HepG2 (cell line): ENCODE measurements around the gene TGM2. TPM values are rescaled to one million over a fixed set of nuclear protein-coding genes. Genes with fewer than 3 reads are reported as not detected.

Experiments used
- CBFB ChIP-seq: sonication (generic); formaldehyde crosslinking; IDR thresholded peaks from 2 replicates; pipeline ENCODE4 v1.4.0; 2020; ENCODE audit warnings: missing genetic modification reagents
- CREM ChIP-seq, 2 experiments: sonication (generic) in 1 of 2; formaldehyde crosslinking in 1 of 2; IDR thresholded peaks; 2 replicates each; pipeline versions ENCODE4 v1.4.0 to v1.6.1; 2016 to 2020; ENCODE audit warnings: antibody characterized with exemption in 1 of 2, mild to moderate bottlenecking in 1 of 2, missing genetic modification reagents in 1 of 2
- ETV6 ChIP-seq: sonication (generic); formaldehyde crosslinking; conservative IDR thresholded peaks from 2 replicates; pipeline ENCODE4 v1.4.0; 2020; ENCODE audit warnings: missing genetic modification reagents
- FOXA1 ChIP-seq, 2 experiments: fragments of 450-650 bp in 1 of 2; sonication (generic) in 1 of 2; formaldehyde crosslinking in 1 of 2; IDR thresholded peaks; 2 replicates each; pipeline versions ENCODE4 v1.4.0 to v1.6.1; 2016 to 2020; ENCODE audit warnings: missing genetic modification reagents in 1 of 2
- SOX6 ChIP-seq, 2 experiments: fragments of 450-650 bp in 1 of 2; sonication (generic) in 1 of 2; formaldehyde crosslinking in 1 of 2; IDR thresholded peaks; 2 replicates each; pipeline versions ENCODE4 v1.4.0 to v1.6.1; 2017 to 2020; ENCODE audit warnings: antibody characterized with exemption in 1 of 2, mild to moderate bottlenecking in 1 of 2, missing genetic modification reagents in 1 of 2
- TSC22D2 ChIP-seq: sonication (generic); formaldehyde crosslinking; IDR thresholded peaks from 2 replicates; pipeline ENCODE4 v1.5.1; 2020; ENCODE audit warnings: missing genetic modification reagents, mild to moderate bottlenecking, borderline replicate concordance
- ZGPAT ChIP-seq: IDR thresholded peaks from 2 replicates; pipeline ENCODE4 v1.6.1; 2016; ENCODE audit warnings: mild to moderate bottlenecking
- ZHX2 ChIP-seq, 2 experiments: sonication (generic) in 1 of 2; formaldehyde crosslinking in 1 of 2; IDR thresholded peaks; 2 replicates each; pipeline versions ENCODE4 v1.6.1 to v1.9.0; 2014 to 2022; ENCODE audit warnings: antibody characterized with exemption in 1 of 2, borderline replicate concordance in 1 of 2, inconsistent platforms in 1 of 2, low read depth in 1 of 2, missing genetic modification reagents in 1 of 2
- ZNF124 ChIP-seq: sonication (generic); formaldehyde crosslinking; IDR thresholded peaks from 2 replicates; pipeline ENCODE4 v1.4.0; 2020; ENCODE audit warnings: missing genetic modification reagents
- ZNF136 ChIP-seq: sonication (generic); formaldehyde crosslinking; IDR thresholded peaks from 2 replicates; pipeline ENCODE4 v1.8.1; 2022; ENCODE audit warnings: low read depth, mild to moderate bottlenecking, moderate library complexity, missing genetic modification reagents
- ZNF569 ChIP-seq: sonication (generic); formaldehyde crosslinking; IDR thresholded peaks from 2 replicates; pipeline ENCODE4 v1.5.0; 2020; ENCODE audit warnings: mild to moderate bottlenecking, missing genetic modification reagents, moderate library complexity, borderline replicate concordance
- ZNF570 ChIP-seq: sonication (generic); formaldehyde crosslinking; IDR thresholded peaks from 2 replicates; pipeline ENCODE4 v1.4.0; 2020; ENCODE audit warnings: mild to moderate bottlenecking, missing genetic modification reagents, borderline replicate concordance
- ZNF652 ChIP-seq: IDR thresholded peaks from 2 replicates; pipeline ENCODE4 v1.6.1; 2016; ENCODE audit warnings: low read depth, borderline replicate concordance
- ZNF761 ChIP-seq: sonication (generic); formaldehyde crosslinking; conservative IDR thresholded peaks from 2 replicates; pipeline ENCODE4 v1.4.0; 2020; ENCODE audit warnings: mild to moderate bottlenecking, missing genetic modification reagents
- polyA plus RNA-seq, 8 experiments: library from polyadenylated mRNA; depleted of rRNA in 3 of 8; stranded (reverse) in 7 of 8; unstranded in 1 of 8; fragments of >200 nt; fragmentation: Illumina TruSeq in 4 of 8; extraction: Trizol in 4 of 8; gene quantifications; 2 replicates each; pipeline versions ENCODE4 v1.2.1 to v1.2.3, GENCODE V29; 2011 to 2016; ENCODE audit warnings: low read depth in 4 of 8, missing spikeins in 1 of 8, mixed read lengths in 1 of 8; ENCODE audit not compliant: insufficient read depth in 1 of 8
- total RNA-seq, 5 experiments: library from RNA; depleted of rRNA; stranded (reverse); fragments of >200 nt; fragmentation: Illumina TruSeq; extraction: Trizol; gene quantifications; 2 replicates each; pipeline ENCODE4 v1.2.3, GENCODE V29; 2016; ENCODE audit warnings: low read depth in 1 of 5

The TGM2 gene
- total and polyA plus RNA-seq, 2 of the 13 experiments (the other 11 are each of a cell fraction or from before 2014, with no cell fraction given) = 4.2 to 46.4 TPM

GRCh38 chr20:38125157-38126056, 39.7 kb downstream of the TGM2 start (continued):
- no peak for TF ChIP-seq FOXA1 (IDR thresholded peaks at IDR 0.05)
- peak; percentile 98 for TF ChIP-seq FOXA1 (CRISPR knock-in tag; IDR thresholded peaks at IDR 0.05)
- TF ChIP-seq ZHX2 (IDR thresholded peaks at IDR 0.05; ENCODE audit: low read depth) = no peak; the same call in none of the 2 replicates
- no peak for TF ChIP-seq ZHX2 (CRISPR knock-in tag; IDR thresholded peaks at IDR 0.05; ENCODE audit: borderline replicate concordance)
- no peak for TF ChIP-seq SOX6 (IDR thresholded peaks at IDR 0.05)
- peak; percentile 85 for TF ChIP-seq SOX6 (CRISPR knock-in tag; IDR thresholded peaks at IDR 0.05)
- peak; percentile 28; the same call in 1 of the 2 replicates for TF ChIP-seq CBFB (CRISPR knock-in tag)
- TF ChIP-seq ZNF570 = no peak
- 0 out of 2 replicates have a peak, but pooled peaks have one; percentile 69 for TF ChIP-seq ZNF124 (CRISPR knock-in tag)
- TF ChIP-seq TSC22D2 (CRISPR knock-in tag) = 0 out of 2 replicates have a peak, but pooled peaks have one; percentile 10
- peak; percentile 35; the same call in 1 of the 2 replicates for TF ChIP-seq CREM (IDR thresholded peaks at IDR 0.05)
- no peak for TF ChIP-seq CREM (CRISPR knock-in tag; IDR thresholded peaks at IDR 0.05)
- peak; percentile 74; the same call in 1 of the 2 replicates for TF ChIP-seq ZNF761 (CRISPR knock-in tag)
- TF ChIP-seq ZNF569 = no peak
- TF ChIP-seq ZNF136 (CRISPR knock-in tag) = 0 out of 2 replicates have a peak, but pooled peaks have one; percentile 41
- peak; percentile 57; the same call in 1 of the 2 replicates for TF ChIP-seq ZGPAT (CRISPR knock-in tag)
- TF ChIP-seq ETV6 (CRISPR knock-in tag) = no peak
- no peak for TF ChIP-seq ZNF652 (CRISPR knock-in tag)
